IMR-90 (cell line): ENCODE results near the gene RTP5. TPM values are rescaled to one million over a fixed set of nuclear protein-coding genes. Genes with fewer than 3 reads are reported as not detected.

Source experiments
- ATAC-seq: fragments of 200-7000 bp; cut with Tn5 transposase; 2 replicates; pipeline ENCODE4 v1.9.1; 2020; ENCODE audit warnings: low read depth, mild to moderate bottlenecking, moderate library complexity
- BruUV-seq: library from RNA; stranded (reverse); fragments of 400-500 nt; replicated peaks from 2 replicates; lab custom pipeline; 2021; lab: Mats Ljungman, UMichigan
- CTCF ChIA-PET: fragments of 300-600 bp; formaldehyde crosslinking; extraction: SDS; loops from one replicate; lab custom pipeline; 2021; ENCODE audit warnings: antibody characterized with exemption; lab: Yijun Ruan, JAX
- POLR2A ChIA-PET: fragments of 300-600 bp; sonication (Branson Sonifier 250); formaldehyde crosslinking; loops from one replicate; lab custom pipeline; 2022; ENCODE audit warnings: antibody characterized with exemption; ENCODE audit not compliant: unreplicated experiment; lab: Charles Lee
- DNase-seq: peaks from one replicate; pipeline ENCODE4 v3.0.0; 2013
- H2AFZ ChIP-seq: replicated peaks from 2 replicates; pipeline ENCODE3; 2013; ENCODE audit warnings: low read length, mild to moderate bottlenecking; ENCODE audit not compliant: poor library complexity
- H2AK5ac ChIP-seq: 2 replicates; pipeline ENCODE4 v1.6.1; 2013; ENCODE audit warnings: low read depth, low read length, inconsistent platforms
- H2AK9ac ChIP-seq: replicated peaks from 2 replicates; pipeline ENCODE3; 2013; ENCODE audit warnings: mild to moderate bottlenecking, low read depth, low read length, moderate library complexity; ENCODE audit not compliant: poor library complexity
- H2BK120ac ChIP-seq: 2 replicates; pipeline ENCODE4 v1.6.1; 2013; ENCODE audit warnings: low read depth, low read length, inconsistent platforms
- H2BK15ac ChIP-seq: 3 replicates; pipeline ENCODE4 v1.6.1; 2013; ENCODE audit warnings: low read depth, low read length, inconsistent platforms
- H2BK20ac ChIP-seq: 2 replicates; pipeline ENCODE4 v1.6.1; 2013; ENCODE audit warnings: low read depth, mild to moderate bottlenecking, inconsistent platforms, low read length, moderate library complexity
- H2BK5ac ChIP-seq: 2 replicates; pipeline ENCODE4 v1.6.1; 2013; ENCODE audit warnings: mild to moderate bottlenecking, low read depth, low read length, inconsistent platforms; ENCODE audit not compliant: poor library complexity, severe bottlenecking
- H3K14ac ChIP-seq: replicated peaks from 2 replicates; pipeline ENCODE4 v1.6.1; 2013; ENCODE audit warnings: low read depth, low read length, inconsistent platforms
- H3K18ac ChIP-seq: 2 replicates; pipeline ENCODE4 v1.6.1; 2013; ENCODE audit warnings: low read depth, low read length, control low read depth
- H3K23ac ChIP-seq: 2 replicates; pipeline ENCODE4 v1.6.1; 2013; ENCODE audit warnings: low read depth, low read length, inconsistent platforms
- H3K27ac ChIP-seq: 2 replicates; pipeline ENCODE4 v1.5.1; 2013; ENCODE audit warnings: mild to moderate bottlenecking, control low read depth, low read length; ENCODE audit not compliant: insufficient read depth
- H3K27me3 ChIP-seq: 2 replicates; pipeline ENCODE4 v1.6.1; 2013; ENCODE audit warnings: low read length; ENCODE audit not compliant: control insufficient read depth, insufficient read depth
- H3K36me3 ChIP-seq: 2 replicates; pipeline ENCODE4 v1.6.1; 2013; ENCODE audit warnings: low read length, mixed read lengths; ENCODE audit not compliant: control insufficient read depth, insufficient read depth
- H3K4ac ChIP-seq: 2 replicates; pipeline ENCODE4 v1.6.1; 2013; ENCODE audit warnings: low read depth, low read length, inconsistent platforms
- H3K4me1 ChIP-seq: 2 replicates; pipeline ENCODE4 v1.6.1; 2013; ENCODE audit warnings: low read length, mixed read lengths; ENCODE audit not compliant: control insufficient read depth, insufficient read depth
- H3K4me2 ChIP-seq: 2 replicates; pipeline ENCODE4 v1.6.1; 2013; ENCODE audit warnings: low read depth, mild to moderate bottlenecking, control low read depth, low read length, moderate library complexity
- H3K4me3 ChIP-seq: 2 replicates; pipeline ENCODE4 v1.5.1; 2013; ENCODE audit warnings: low read depth, mild to moderate bottlenecking, control low read depth, low read length, moderate library complexity; ENCODE audit not compliant: insufficient read depth
- H3K56ac ChIP-seq: 2 replicates; pipeline ENCODE4 v1.6.1; 2013; ENCODE audit warnings: low read length, inconsistent platforms; ENCODE audit not compliant: insufficient read depth; ENCODE audit errors: extremely low read depth
- H3K79me1 ChIP-seq, 2 experiments: 2 replicates each; pipeline ENCODE4 v1.6.1; 2013; ENCODE audit warnings: low read length in 2 of 2, inconsistent platforms in 1 of 2, low read depth in 1 of 2
- H3K9ac ChIP-seq: 2 replicates; pipeline ENCODE4 v1.6.1; 2013; ENCODE audit warnings: low read depth, low read length, control low read depth
- H3K9me1 ChIP-seq: 2 replicates; pipeline ENCODE4 v1.6.1; 2013; ENCODE audit warnings: low read length, inconsistent platforms; ENCODE audit not compliant: insufficient read depth
- H3K9me3 ChIP-seq: 2 replicates; pipeline ENCODE4 v1.6.1; 2013; ENCODE audit warnings: low read length; ENCODE audit not compliant: control insufficient read depth, insufficient read depth
- H4K20me1 ChIP-seq: 2 replicates; pipeline ENCODE4 v1.6.1; 2013; ENCODE audit warnings: low read length, inconsistent platforms; ENCODE audit not compliant: insufficient read depth
- H4K5ac ChIP-seq: 2 replicates; pipeline ENCODE4 v1.6.1; 2013; ENCODE audit warnings: mild to moderate bottlenecking, low read depth, low read length, control low read depth
- H4K8ac ChIP-seq, 2 experiments: 2 replicates each; pipeline ENCODE4 v1.6.1; 2013; ENCODE audit warnings: low read depth in 2 of 2, low read length in 2 of 2, control low read depth in 1 of 2, inconsistent platforms in 1 of 2
- H4K91ac ChIP-seq: 2 replicates; pipeline ENCODE4 v1.6.1; 2013; ENCODE audit warnings: low read depth, low read length, inconsistent platforms; ENCODE audit not compliant: insufficient read depth
- CEBPB ChIP-seq: IDR thresholded peaks from 2 replicates; pipeline ENCODE4 v1.6.1; 2012; ENCODE audit warnings: low read depth, low read length, improper control_type of control experiment
- ELK1 ChIP-seq: fragments of 150-350 bp; IDR thresholded peaks from 2 replicates; pipeline ENCODE4 v1.6.1; 2016; ENCODE audit warnings: low read depth, mild to moderate bottlenecking, low read length, moderate library complexity, borderline replicate concordance
- MAFK ChIP-seq: IDR thresholded peaks from 2 replicates; pipeline ENCODE4 v1.6.1; 2012; ENCODE audit warnings: low read depth, low read length, improper control_type of control experiment
- MXI1 ChIP-seq: IDR thresholded peaks from 2 replicates; pipeline ENCODE4 v1.6.1; 2012; ENCODE audit warnings: low read depth, mild to moderate bottlenecking, low read length, moderate library complexity, borderline replicate concordance
- POLR2A ChIP-seq: IDR thresholded peaks from 2 replicates; pipeline ENCODE4 v1.6.1; 2012; ENCODE audit warnings: mild to moderate bottlenecking, low read depth, low read length
- RAD21 ChIP-seq: IDR thresholded peaks from 2 replicates; pipeline ENCODE4 v1.6.1; 2012; ENCODE audit warnings: low read length, improper control_type of control experiment
- RCOR1 ChIP-seq: IDR thresholded peaks from 2 replicates; pipeline ENCODE4 v1.6.1; 2012; ENCODE audit warnings: mild to moderate bottlenecking, low read length, improper control_type of control experiment; ENCODE audit not compliant: insufficient replicate concordance
- SMC3 ChIP-seq: fragments of 150-350 bp; IDR thresholded peaks from 2 replicates; pipeline ENCODE4 v1.6.1; 2016; ENCODE audit warnings: low read depth, mild to moderate bottlenecking, antibody characterized with exemption, low read length, moderate library complexity
- WGBS, 2 experiments: methylation state at CpG; one replicate each; pipeline versions ENCODE4 v1.1.5 to v1.1.7; 2013; ENCODE audit warnings: missing lambda C conversion rate in 2 of 2; ENCODE audit not compliant: insufficient read length in 1 of 2; ENCODE audit errors: extremely low coverage in 2 of 2; 5-methylcytosine and 5-hydroxymethylcytosine counted together
- dilution Hi-C: fragments of 300-500 bp; cut with HindIII; formaldehyde crosslinking; loops from one replicate; pipeline ENCODE4 v1.14.3; 2018; ENCODE audit warnings: low sequenced_read_pairs; ENCODE audit not compliant: unreplicated experiment
- in situ Hi-C: fragments of 300-500 bp; cut with MboI; formaldehyde crosslinking; loops from 3 replicates; pipeline ENCODE4 v1.14.3; 2019; ENCODE audit warnings: low sequenced_read_pairs, inconsistent platforms, mixed read lengths
- intact Hi-C: fragments of 100-400 bp; cut with micrococcal nuclease; formaldehyde crosslinking; loops from 2 replicates; pipeline ENCODE4 v1.10.0; 2022
- polyA plus RNA-seq, 3 experiments: library from polyadenylated mRNA; depleted of rRNA; stranded (reverse); fragments of >200 nt; gene quantifications; 2 replicates each; pipeline ENCODE4 v1.2.3, GENCODE V29; 2012; ENCODE audit warnings: low replicate concordance in 1 of 3
- total RNA-seq: library from RNA; depleted of rRNA; stranded (reverse); fragments of >200 nt; gene quantifications from 2 replicates; pipeline ENCODE4 v1.2.3, GENCODE V29; 2012

The RTP5 gene
- total and polyA plus RNA-seq, 2 of the 4 experiments (the other 2 are of a cell fraction): not detected

- no peak for TF ChIP-seq ELK1
These were observed 20.5 kb upstream of the RTP5 start (continued) for GRCh38 chr2:241848761-241849615.

DNA sequence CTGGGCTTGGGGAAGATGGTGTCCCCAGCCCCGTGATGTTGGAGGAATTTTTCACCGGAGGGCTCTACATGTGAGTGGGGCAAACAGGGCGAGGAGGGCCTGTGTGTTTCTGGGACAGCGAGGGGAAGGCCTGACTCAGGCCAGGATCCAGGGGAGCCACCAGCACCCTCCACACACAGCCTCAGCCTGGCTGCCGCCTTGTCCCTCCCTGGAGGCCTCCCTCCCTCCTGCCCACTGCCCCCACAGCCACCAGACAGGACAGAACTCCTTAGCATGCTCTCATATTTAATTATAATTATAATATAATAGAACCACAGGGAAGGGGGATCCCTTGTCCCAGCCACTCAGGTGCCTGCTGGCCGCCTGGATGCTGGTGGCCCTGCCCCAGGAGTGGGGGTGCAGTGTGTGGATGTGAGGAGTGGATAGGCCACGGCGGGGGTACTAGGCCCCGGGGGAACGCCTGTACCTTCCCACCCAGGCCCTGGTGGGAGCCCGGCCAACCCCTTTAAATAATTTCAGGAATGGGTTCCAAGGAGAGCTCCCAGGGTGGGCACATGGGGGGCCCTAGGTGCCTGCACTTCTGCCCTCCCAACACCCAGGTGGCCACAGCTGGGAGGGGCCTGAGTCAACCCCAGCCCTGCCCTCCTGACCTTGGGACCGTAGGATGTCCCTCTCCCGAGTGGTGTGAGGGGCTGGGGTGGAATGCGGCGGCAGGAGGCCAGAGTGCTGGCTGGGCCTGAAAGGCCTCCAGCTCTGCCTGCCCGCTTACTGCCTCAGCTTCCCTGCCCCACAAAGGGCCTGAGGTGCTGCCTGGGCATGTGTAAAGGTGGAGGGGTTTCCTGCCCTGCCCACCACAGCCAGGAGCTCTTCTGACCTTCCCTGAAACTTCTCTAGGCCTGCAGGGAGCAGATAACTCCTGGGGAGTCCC is 19.6 kb upstream of the RTP5 start:
- Histone ChIP-seq H3K9me1 (no peaks in the 10 kb centered on the region), H3K36me3 (no peaks in the 10 kb centered on the region), H3K56ac (no peak overlapping the region), H4K5ac (no peak overlapping the region), H3K18ac (no peak overlapping the region), H3K4me3 (no peak overlapping the region), H2BK15ac (no peak overlapping the region), H4K91ac (no peak overlapping the region), H3K27ac (no peak overlapping the region), H3K14ac (no peak overlapping the region), H4K20me1 (no peaks in the 10 kb centered on the region), H3K27me3 (peaks cover 11% of the 10 kb centered on the region), H3K9ac (no peak overlapping the region), H3K4me2 (no peak overlapping the region), H3K79me1 (no peaks in the 10 kb centered on the region), H2AFZ (no peak overlapping the region), H3K4ac (no peak overlapping the region), H4K8ac (no peak overlapping the region), H2AK5ac (no peak overlapping the region), H3K9me3 (no peaks in the 10 kb centered on the region), H2AK9ac (no peak overlapping the region), H2BK120ac (no peak overlapping the region), H3K23ac (no peak overlapping the region), H2BK20ac (no peak overlapping the region), H2BK5ac (no peak overlapping the region), H3K4me1 (peaks cover 3% of the 10 kb centered on the region)
- in situ Hi-C loops (no loop called here), dilution Hi-C loops (no loop called here), intact Hi-C loops (no loop called here)
- ChIA-PET CTCF (no interaction called here), POLR2A (no interaction called here)
- TF ChIP-seq CEBPB: no peak
- no peak for TF ChIP-seq MXI1
- no peak for TF ChIP-seq POLR2A
- no peak for TF ChIP-seq RAD21
- TF ChIP-seq MAFK: no peak
- TF ChIP-seq SMC3: no peak
- TF ChIP-seq RCOR1: no peak
- no CpG with 5 or more reads among the region's 16 CpGs for WGBS, 2 experiments
- no TSS peak for BruUV-seq
- ATAC-seq (no peak), DNase-seq (no peak)
